Smooth muscle cell (in vitro differentiated cells): ENCODE measurements around the gene ZNF850. TPM values are rescaled to one million over a fixed set of nuclear protein-coding genes. Genes with fewer than 3 reads are reported as not detected.

Source experiments
- DNase-seq: peaks from one replicate; lab custom pipeline; 2025; ENCODE audit not compliant: unreplicated experiment; lab: John Stamatoyannopoulos, UW
- H2AFZ ChIP-seq: fragments of 200-600 bp; sonication (generic); 2 replicates; pipeline ENCODE4 v1.6.0; 2016; ENCODE audit warnings: antibody characterized with exemption, low read depth, mild to moderate bottlenecking
- H3F3A ChIP-seq: fragments of 200-600 bp; sonication (generic); 2 replicates; pipeline ENCODE4 v1.6.0; 2017; ENCODE audit warnings: antibody characterized with exemption, low read depth
- H3K27ac ChIP-seq: fragments of 200-600 bp; sonication (generic); 2 replicates; pipeline ENCODE4 v1.5.1; 2016; ENCODE audit warnings: low read depth, mild to moderate bottlenecking
- H3K27me3 ChIP-seq: fragments of 200-600 bp; sonication (generic); 2 replicates; pipeline ENCODE4 v1.6.1; 2016; ENCODE audit warnings: low read depth, mild to moderate bottlenecking
- H3K36me3 ChIP-seq: fragments of 200-600 bp; sonication (generic); 2 replicates; pipeline ENCODE4 v1.5.1; 2016; ENCODE audit warnings: low read depth
- H3K4me1 ChIP-seq: fragments of 200-600 bp; sonication (generic); 2 replicates; pipeline ENCODE4 v1.5.1; 2016; ENCODE audit warnings: low read depth
- H3K4me2 ChIP-seq: fragments of 200-600 bp; sonication (generic); 2 replicates; pipeline ENCODE4 v1.6.0; 2016; ENCODE audit warnings: mild to moderate bottlenecking
- H3K4me3 ChIP-seq: fragments of 200-600 bp; sonication (generic); 2 replicates; pipeline ENCODE4 v1.5.1; 2016; ENCODE audit warnings: mild to moderate bottlenecking
- H3K79me2 ChIP-seq: fragments of 200-600 bp; sonication (generic); 2 replicates; pipeline ENCODE4 v1.6.0; 2016; ENCODE audit warnings: low read depth, mild to moderate bottlenecking
- H3K9ac ChIP-seq: fragments of 200-600 bp; sonication (generic); 2 replicates; pipeline ENCODE4 v1.6.0; 2016; ENCODE audit warnings: low read depth
- H3K9me3 ChIP-seq: fragments of 200-600 bp; sonication (generic); replicated peaks from 2 replicates; pipeline ENCODE4 v1.5.1; 2016; ENCODE audit warnings: low read depth
- H4K20me1 ChIP-seq: fragments of 200-600 bp; sonication (generic); 2 replicates; pipeline ENCODE4 v1.6.0; 2016; ENCODE audit warnings: low read depth
- CTCF ChIP-seq: fragments of 200-600 bp; sonication (generic); IDR thresholded peaks from 2 replicates; pipeline ENCODE4 v1.5.1; 2017; ENCODE audit warnings: borderline replicate concordance, mild to moderate bottlenecking, antibody characterized with exemption; ENCODE audit not compliant: insufficient read depth, poor library complexity, severe bottlenecking
- WGBS: methylation state at CpG from one replicate; pipeline ENCODE4 v1.1.7; 2016; ENCODE audit warnings: low lambda C conversion rate; 5-methylcytosine and 5-hydroxymethylcytosine counted together
- polyA plus RNA-seq: library from polyadenylated mRNA; unstranded; fragments of >200 nt; fragmentation: Nextera tagmentation; extraction: Ambion mirVana; gene quantifications from 2 replicates; pipeline ENCODE4 v1.2.1, GENCODE V29; 2016
- total RNA-seq: library from RNA; depleted of rRNA; stranded (reverse); fragments of >200 nt; gene quantifications from 2 replicates; pipeline ENCODE4 v1.2.3, GENCODE V29; 2014

The ZNF850 gene
- total and polyA plus RNA-seq, 2 experiments from 2014 or later = 0.78 to 2.8 TPM

- no peaks in the 10 kb centered on the region for H3F3A ChIP-seq
- DNase-seq = no peak
- no peak for TF ChIP-seq CTCF
- no peaks in the 10 kb centered on the region for H4K20me1 ChIP-seq
- H3K27me3 ChIP-seq = no peaks in the 10 kb centered on the region
- peaks cover 60% of the 10 kb centered on the region for H3K36me3 ChIP-seq
- peaks cover 77% of the 10 kb centered on the region for H3K79me2 ChIP-seq
- peaks cover 79% of the 10 kb centered on the region for H3K9me3 ChIP-seq
- no peak overlapping the region for H3K9ac ChIP-seq
- no peak overlapping the region for H3K4me2 ChIP-seq
- peak overlapping the region; percentile 2 for H3K4me3 ChIP-seq
- H2AFZ ChIP-seq = no peak overlapping the region
- no peak overlapping the region for H3K27ac ChIP-seq
- WGBS = 82% methylated on average over 2 of the region's 2 CpGs
- no peaks in the 10 kb centered on the region for H3K4me1 ChIP-seq
These were observed 65.5 kb downstream of the ZNF850 start for GRCh38 chr19:36707134-36707533.

- 13% methylated on average over 9 of the region's 9 CpGs for WGBS
- TF ChIP-seq CTCF = no peak
- no peak for DNase-seq
- no peaks in the 10 kb centered on the region for H4K20me1 ChIP-seq
- peak overlapping the region; percentile 80 for H3K9ac ChIP-seq
- peak overlapping the region; percentile 94 for H2AFZ ChIP-seq
- H3K79me2 ChIP-seq = peaks cover 37% of the 10 kb centered on the region
- peak overlapping the region; percentile 86 for H3K4me3 ChIP-seq
- peak overlapping the region; percentile 87 for H3K4me2 ChIP-seq
- peak overlapping the region; percentile 47 for H3K27ac ChIP-seq
- H3K4me1 ChIP-seq = peaks cover 7% of the 10 kb centered on the region
- H3K36me3 ChIP-seq = peaks cover 40% of the 10 kb centered on the region
- no peaks in the 10 kb centered on the region for H3K27me3 ChIP-seq
- H3F3A ChIP-seq = peaks cover 7% of the 10 kb centered on the region
- H3K9me3 ChIP-seq = no peaks in the 10 kb centered on the region
These were observed 84.5 kb downstream of the ZNF850 start for GRCh38 chr19:36688058-36688457.

GRCh38 chr19:36687214-36688056, 85.2 kb downstream of the ZNF850 start, which contains the start of gene ZNF567:
Gene ZNF567, plus strand, starts transcription at chr19:36687612. Its CDS starts 7,256 bp downstream, at chr19:36694868.
- peak within 1 kb of the TSS; percentile 86 for H3K4me3 ChIP-seq
- H3K4me1 ChIP-seq = peaks cover 7% of the 10 kb centered on the region
- H3K4me2 ChIP-seq = peak within 1 kb of the TSS; percentile 87
- H3K36me3 ChIP-seq = peaks cover 34% of the 10 kb centered on the region
- no peaks in the 10 kb centered on the region for H3K27me3 ChIP-seq
- peak; percentile 69 for DNase-seq
- under 1% methylated on average over 66 of the region's 69 CpGs for WGBS
- no peaks in the 10 kb centered on the region for H3K9me3 ChIP-seq
- peaks cover 7% of the 10 kb centered on the region for H3F3A ChIP-seq
- peaks cover 37% of the 10 kb centered on the region for H3K79me2 ChIP-seq
- peak within 1 kb of the TSS; percentile 94 for H2AFZ ChIP-seq
- no peaks in the 10 kb centered on the region for H4K20me1 ChIP-seq
- H3K27ac ChIP-seq = peak within 1 kb of the TSS; percentile 47
- TF ChIP-seq CTCF = no peak
- H3K9ac ChIP-seq = peak within 1 kb of the TSS; percentile 80
